K562 (cell line): Measurements from ENCODE around the gene COQ2. TPM values are rescaled to one million over a fixed set of nuclear protein-coding genes. Genes with fewer than 3 reads are reported as not detected.
A peak's percentile ranks its signal among the peaks of the same experiment; 100 is the strongest.

Experiments used
- ATAC-seq: fragments of 200-7000 bp; cut with Tn5 transposase; 3 replicates; pipeline ENCODE4 v1.9.1; 2020; ENCODE audit warnings: moderate library complexity
- BruUV-seq: library from RNA; stranded (reverse); fragments of 400-500 nt; replicated peaks from 2 replicates; lab custom pipeline; 2021; lab: Mats Ljungman, UMichigan
- CTCF ChIA-PET: fragments of 300-600 bp; formaldehyde crosslinking; extraction: SDS; loops from one replicate; lab custom pipeline; 2021; ENCODE audit warnings: low intra/inter-chr PET ratio; lab: Yijun Ruan, JAX
- POLR2A ChIA-PET: fragments of 300-600, 350-650 bp; sonication (Branson Sonifier 250); formaldehyde crosslinking; extraction: SDS; loops from one replicate; lab custom pipeline; 2021; ENCODE audit warnings: antibody characterized with exemption, inconsistent platforms; lab: Yijun Ruan, JAX
- DNase-seq, 4 experiments: peaks; one replicate each; pipeline versions ENCODE4 v3.0.0 to v3.0.0-alpha.2; 2011 to 2018; ENCODE audit warnings: low spot score in 3 of 4, mixed read lengths in 3 of 4; ENCODE audit errors: extremely low read depth in 1 of 4
- FAIRE-seq: peaks from 2 replicates; lab custom pipeline; 2011; peaks lifted over from hg19 to GRCh38; lab: Jason Lieb, UNC
- H2AFZ ChIP-seq: 2 replicates; pipeline ENCODE4 v1.6.0; 2011; ENCODE audit warnings: low read depth, low read length, control low read depth, inconsistent platforms
- H3K27ac ChIP-seq: fragments of 200-600 bp; 3 replicates; pipeline ENCODE4 v1.8.0; 2011; ENCODE audit warnings: low read depth, mild to moderate bottlenecking, control low read depth, inconsistent platforms, low read length, moderate library complexity, mixed read lengths; ENCODE audit errors: extremely low read depth
- H3K27me3 ChIP-seq, 2 experiments: fragments of 300-600 bp in 1 of 2; 2 replicates in 1 of 2; 3 replicates in 1 of 2; pipeline versions ENCODE4 v1.6.0 to v1.8.0; 2011; ENCODE audit warnings: inconsistent platforms in 2 of 2, low read length in 2 of 2, mild to moderate bottlenecking in 1 of 2, mixed read lengths in 1 of 2, moderate library complexity in 1 of 2; ENCODE audit not compliant: control insufficient read depth in 2 of 2, insufficient read depth in 2 of 2
- H3K36me3 ChIP-seq: fragments of 300-600 bp; 3 replicates; pipeline ENCODE4 v1.8.0; 2011; ENCODE audit warnings: mild to moderate bottlenecking, low read length, inconsistent platforms; ENCODE audit not compliant: control insufficient read depth, insufficient read depth
- H3K4me1 ChIP-seq, 2 experiments: fragments of 200-600 bp in 1 of 2; replicated peaks in 1 of 2; 2 replicates in 1 of 2; 3 replicates in 1 of 2; pipeline versions ENCODE4 v1.5.1 to v1.8.0; 2011; ENCODE audit warnings: inconsistent platforms in 2 of 2, low read length in 2 of 2, mild to moderate bottlenecking in 1 of 2, mixed read lengths in 1 of 2, moderate library complexity in 1 of 2; ENCODE audit not compliant: control insufficient read depth in 2 of 2, insufficient read depth in 2 of 2
- H3K4me2 ChIP-seq: 2 replicates; pipeline ENCODE4 v1.6.1; 2011; ENCODE audit warnings: low read length, control low read depth, inconsistent platforms, mixed read lengths; ENCODE audit not compliant: insufficient read depth
- H3K4me3 ChIP-seq: fragments of 200-600 bp; sonication (generic), shearing (Covaris generic); 2 replicates; pipeline ENCODE4 v1.5.1; 2016; ENCODE audit warnings: control low read depth, inconsistent platforms
- H3K79me2 ChIP-seq: fragments of 200-600 bp; 3 replicates; pipeline ENCODE4 v1.8.0; 2011; ENCODE audit warnings: low read length, inconsistent platforms; ENCODE audit not compliant: control insufficient read depth, insufficient read depth
- H3K9ac ChIP-seq, 2 experiments: 2 replicates each; pipeline versions ENCODE4 v1.6.0 to v1.6.1; 2011; ENCODE audit warnings: low read depth in 2 of 2, low read length in 2 of 2, control low read depth in 1 of 2, inconsistent platforms in 1 of 2, mild to moderate bottlenecking in 1 of 2, mixed read lengths in 1 of 2; ENCODE audit not compliant: insufficient read depth in 1 of 2
- H3K9me1 ChIP-seq: one replicate; pipeline ENCODE4 v1.6.0; 2011; ENCODE audit warnings: inconsistent platforms, mild to moderate bottlenecking, low read length, moderate library complexity; ENCODE audit not compliant: control insufficient read depth, insufficient read depth
- H3K9me3 ChIP-seq: replicated peaks from 2 replicates; pipeline ENCODE4 v1.5.1; 2011; ENCODE audit warnings: low read depth, low read length, inconsistent platforms; ENCODE audit not compliant: control insufficient read depth, insufficient read depth
- H4K20me1 ChIP-seq: replicated peaks from 2 replicates; pipeline ENCODE4 v1.6.1; 2011; ENCODE audit warnings: low read length, inconsistent platforms, mixed read lengths; ENCODE audit not compliant: control insufficient read depth, insufficient read depth
- ARID1B ChIP-seq: fragments of 450-650 bp; IDR thresholded peaks from 2 replicates; pipeline ENCODE4 v1.6.1; 2016; ENCODE audit warnings: antibody characterized with exemption, mild to moderate bottlenecking, inconsistent platforms
- ATF7 ChIP-seq: fragments of 450-650 bp; IDR thresholded peaks from 2 replicates; pipeline ENCODE4 v1.7.1; 2014; ENCODE audit warnings: mild to moderate bottlenecking, moderate library complexity
- CUX1 ChIP-seq: fragments of 200-800 bp; sonication (Bioruptor generic); IDR thresholded peaks from 2 replicates; pipeline ENCODE4 v1.6.1; 2016; ENCODE audit warnings: missing genetic modification characterization, missing compliant biosample characterization
- HDGF ChIP-seq: fragments of 450-650 bp; IDR thresholded peaks from 2 replicates; pipeline ENCODE4 v1.6.1; 2016
- HMGN3 ChIP-seq: IDR thresholded peaks from 2 replicates; pipeline ENCODE4 v1.6.1; 2011; ENCODE audit warnings: borderline replicate concordance, low read depth, mild to moderate bottlenecking, mixed read lengths, low read length; ENCODE audit not compliant: insufficient read length; ENCODE audit errors: extremely low read depth
- KLF1 ChIP-seq: fragments of 450-650 bp; IDR thresholded peaks from 2 replicates; pipeline ENCODE4 v1.6.1; 2016; ENCODE audit warnings: missing genetic modification characterization, missing compliant biosample characterization
- NFIC ChIP-seq: fragments of 450-650 bp; IDR thresholded peaks from 2 replicates; pipeline ENCODE4 v1.6.1; 2017; ENCODE audit warnings: mild to moderate bottlenecking, inconsistent platforms
- NFIX ChIP-seq: fragments of 250-450 bp; sonication (Bioruptor Pico); IDR thresholded peaks from 2 replicates; pipeline ENCODE4 v1.4.0; 2020; ENCODE audit warnings: low read depth, mild to moderate bottlenecking, moderate library complexity
- RFX1 ChIP-seq: fragments of 450-650 bp; IDR thresholded peaks from 2 replicates; pipeline ENCODE4 v1.6.1; 2016; ENCODE audit warnings: mild to moderate bottlenecking, moderate library complexity
- SIX5 ChIP-seq, 2 experiments: IDR thresholded peaks; 2 replicates each; pipeline ENCODE4 v1.6.1; 2011; ENCODE audit warnings: low read length in 2 of 2, borderline replicate concordance in 1 of 2, low read depth in 1 of 2, mild to moderate bottlenecking in 1 of 2, moderate library complexity in 1 of 2; ENCODE audit not compliant: insufficient read depth in 1 of 2
- SMARCA4 ChIP-seq: fragments of 450-650 bp; IDR thresholded peaks from 2 replicates; pipeline ENCODE4 v1.6.1; 2016
- STAT5A ChIP-seq: IDR thresholded peaks from 2 replicates; pipeline ENCODE4 v1.6.1; 2012; ENCODE audit warnings: low read length, inconsistent platforms, borderline replicate concordance
- TCF3 ChIP-seq: sonication (generic); formaldehyde crosslinking; IDR thresholded peaks from 2 replicates; pipeline ENCODE4 v1.4.0; 2020; ENCODE audit warnings: mild to moderate bottlenecking, missing genetic modification reagents
- ZNF212 ChIP-seq: fragments of 450-650 bp; formaldehyde crosslinking; IDR thresholded peaks from 2 replicates; pipeline ENCODE4 v1.4.0; 2020; ENCODE audit warnings: mild to moderate bottlenecking
- ZNF3 ChIP-seq: fragments of 250-450 bp; sonication (Bioruptor Pico); IDR thresholded peaks from 2 replicates; pipeline ENCODE4 v1.5.0; 2021; ENCODE audit warnings: mild to moderate bottlenecking, moderate library complexity
- ZNF347 ChIP-seq: fragments of 450-650 bp; formaldehyde crosslinking; IDR thresholded peaks from 2 replicates; pipeline ENCODE4 v1.4.0; 2020; ENCODE audit warnings: low read depth, mild to moderate bottlenecking, moderate library complexity
- ZNF668 ChIP-seq: fragments of 250-450 bp; sonication (Bioruptor Pico); IDR thresholded peaks from 2 replicates; pipeline ENCODE4 v1.8.0; 2022; ENCODE audit warnings: mild to moderate bottlenecking, inconsistent platforms
- ZSCAN29 ChIP-seq: fragments of 450-650 bp; IDR thresholded peaks from 2 replicates; pipeline ENCODE4 v1.6.1; 2017
- WGBS: fragments of 100-300 bp; shearing (Covaris generic); methylation state at CpG from one replicate; pipeline ENCODE4 v1.1.6; 2016; ENCODE audit warnings: low coverage, mixed read lengths; ENCODE audit not compliant: insufficient coverage; ENCODE audit errors: missing lambda C conversion rate; 5-methylcytosine and 5-hydroxymethylcytosine counted together
- in situ Hi-C: fragments of 300-500 bp; cut with MboI; formaldehyde crosslinking; loops from 4 replicates; pipeline ENCODE4 v1.15.0; 2018; ENCODE audit warnings: inconsistent platforms, mixed read lengths
- intact Hi-C: fragments of 100-400 bp; cut with micrococcal nuclease; formaldehyde crosslinking; loops from 2 replicates; pipeline ENCODE4 v1.14.2; 2022
- polyA plus RNA-seq, 8 experiments: library from polyadenylated mRNA; depleted of rRNA in 4 of 8; stranded (reverse) in 5 of 8; unstranded in 3 of 8; fragments of >200 nt; fragmentation: Nextera tagmentation in 2 of 8; fragmentation: Illumina TruSeq in 1 of 8; extraction: Ambion mirVana in 2 of 8; extraction: Trizol in 1 of 8; gene quantifications; 2 replicates each; pipeline versions ENCODE4 v1.2.1 to v1.2.3, GENCODE V29; 2011 to 2014; ENCODE audit warnings: inconsistent platforms in 1 of 8, missing spikeins in 1 of 8
- total RNA-seq, 7 experiments: library from RNA; depleted of rRNA in 6 of 7; stranded (reverse); fragments of >200 nt in 6 of 7; fragmentation: Illumina TruSeq in 2 of 7; extraction: Trizol in 2 of 7; gene quantifications; 2 replicates each; pipeline versions ENCODE4 v1.2.1 to v1.2.3, GENCODE V29; 2011 to 2021; ENCODE audit warnings: low replicate concordance in 1 of 7

The COQ2 gene
- total and polyA plus RNA-seq, 9 of the 15 experiments (the other 6 are each of a cell fraction or from before 2014, with no cell fraction given), result 1.9 to 13.5 (median 11.8) TPM

DNA sequence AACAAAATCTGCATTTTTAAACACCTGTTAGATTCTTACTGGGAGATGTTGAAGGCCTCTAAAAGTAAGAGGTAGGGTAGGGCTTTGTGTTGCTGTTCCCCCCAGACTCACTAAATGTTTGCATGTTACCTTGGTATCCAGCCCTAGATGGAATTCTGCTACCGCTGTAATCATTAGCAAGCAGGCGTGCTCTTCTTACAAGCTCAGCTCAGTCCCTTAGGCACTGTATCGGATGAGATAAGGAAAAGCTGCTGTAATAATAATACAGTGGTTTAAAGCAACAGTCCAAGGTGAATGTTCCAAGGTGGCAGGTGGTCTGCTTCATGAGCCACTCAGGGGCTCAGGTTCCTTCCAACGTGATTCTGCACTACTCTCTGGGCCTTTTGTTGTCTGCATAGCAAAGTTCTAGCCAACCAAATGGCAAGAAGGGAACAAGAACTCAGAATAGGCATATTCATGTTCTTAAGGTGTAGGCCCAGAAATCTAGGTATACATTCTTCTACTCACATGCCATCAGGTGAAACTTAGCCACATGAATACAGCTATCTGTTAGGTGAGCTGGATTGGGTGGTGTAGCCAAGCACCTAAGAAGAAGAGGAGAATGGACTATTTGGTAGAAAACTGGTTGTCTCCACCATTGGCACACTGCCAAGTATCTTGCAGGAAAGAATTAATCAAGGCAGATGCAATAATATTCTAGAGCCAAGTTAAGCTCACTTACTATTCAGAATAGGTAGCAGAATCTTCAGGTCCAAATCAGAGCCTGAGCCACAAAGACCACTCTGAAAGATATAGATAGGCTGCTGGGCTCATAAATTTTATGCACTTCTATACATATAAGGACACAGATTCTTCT, 46.0 kb downstream of the COQ2 start:
- H3K36me3 ChIP-seq, result no peaks in the 10 kb centered on the region
- ChIA-PET CTCF (no interaction called here), POLR2A (no interaction called here)
- no peaks in the 10 kb centered on the region for H4K20me1 ChIP-seq
- 6% methylated on average over 4 of the region's 4 CpGs for WGBS
- H3K27me3 ChIP-seq, result peaks cover 0 to 3% of the 10 kb centered on the region in 2 experiments; a peak in 1 of 5 replicates
- H2AFZ ChIP-seq, result no peak overlapping the region
- peaks cover 0 to 7% of the 10 kb centered on the region in 2 experiments; a peak in 2 of 5 replicates for H3K4me1 ChIP-seq
- peak; percentile 71 for ATAC-seq
- H3K79me2 ChIP-seq, result no peaks in the 10 kb centered on the region
- peak in 2 of 4 experiments; percentile 34 to 44 for DNase-seq
- in situ Hi-C loops (no loop called here), intact Hi-C loops (no loop called here)
- H3K9me3 ChIP-seq, result no peaks in the 10 kb centered on the region
- H3K4me3 ChIP-seq, result no peak overlapping the region
- no peak overlapping the region for H3K27ac ChIP-seq
- H3K4me2 ChIP-seq, result peak overlapping the region; percentile 1; the same call in 1 of the 2 replicates
- peak overlapping the region in 1 of 2 experiments; percentile 61; a peak in 1 of 4 replicates for H3K9ac ChIP-seq
- FAIRE-seq, result peak; percentile 72
- no peaks in the 10 kb centered on the region for H3K9me1 ChIP-seq
- no TSS peak for BruUV-seq
- peak; percentile 75 for TF ChIP-seq ARID1B
- no peak for TF ChIP-seq ZNF347 (CRISPR knock-in tag)
- no peak for TF ChIP-seq ZNF668
- no peak for TF ChIP-seq ZSCAN29
- TF ChIP-seq ZNF212 (CRISPR knock-in tag), result no peak
- peak; percentile 99 for TF ChIP-seq NFIC
- no peak for TF ChIP-seq HDGF
- peak; percentile 44; the same call in 1 of the 2 replicates for TF ChIP-seq SMARCA4
- TF ChIP-seq SIX5 (IDR thresholded peaks at IDR 0.05; ENCODE audit: borderline replicate concordance in 1 of 2, insufficient read depth in 1 of 2, low read depth in 1 of 2, low read length in 2 of 2), result no peak
- peak; percentile 96 for TF ChIP-seq NFIX (CRISPR knock-in tag)
- TF ChIP-seq ATF7, result no peak
- TF ChIP-seq RFX1, result 0 out of 2 replicates have a peak, but pooled peaks have one; percentile 9
- TF ChIP-seq STAT5A, result peak; percentile 28; the same call in 1 of the 2 replicates
- peak; percentile 74 for TF ChIP-seq TCF3
- TF ChIP-seq KLF1 (tag), result no peak
- TF ChIP-seq CUX1 (CRISPR knock-in tag), result no peak
- TF ChIP-seq HMGN3, result no peak
- no peak for TF ChIP-seq ZNF3 (CRISPR knock-in tag)
